ENCODE results near the gene TMEM150A. TPM values are rescaled to one million over a fixed set of nuclear protein-coding genes. Genes with fewer than 3 reads are reported as not detected.

The TMEM150A gene
- total and polyA plus RNA-seq, 2 of the 4 experiments (the other 2 are of a cell fraction) = 4.8 to 16.3 TPM

GRCh38 chr2:85588236-85588635 is 14.3 kb downstream of the TMEM150A start:
- Histone ChIP-seq H3K4ac (ENCODE audit: low read depth, low read length) (no peak overlapping the region), H3K56ac (ENCODE audit: extremely low read depth, insufficient read depth, low read length) (no peak overlapping the region), H4K8ac (ENCODE audit: low read depth in 2 of 2, low read length in 2 of 2) (no peak overlapping the region), H2BK15ac (ENCODE audit: low read depth, low read length) (no peak overlapping the region), H3K9ac (ENCODE audit: low read depth, low read length) (no peak overlapping the region), H3K18ac (ENCODE audit: low read depth, low read length) (no peak overlapping the region), H2AFZ (replicated peaks; ENCODE audit: low read length, poor library complexity) (no peak overlapping the region), H2BK120ac (ENCODE audit: low read depth, low read length) (no peak overlapping the region), H3K4me1 (ENCODE audit: control insufficient read depth, insufficient read depth, low read length) (peaks cover 40% of the 10 kb centered on the region), H3K9me1 (ENCODE audit: insufficient read depth, low read length) (peaks cover 40% of the 10 kb centered on the region), H3K4me3 (ENCODE audit: insufficient read depth, low read depth, low read length) (no peak overlapping the region), H3K14ac (replicated peaks; ENCODE audit: low read depth, low read length) (no peak overlapping the region), H3K23ac (ENCODE audit: low read depth, low read length) (no peak overlapping the region), H3K36me3 (ENCODE audit: control insufficient read depth, insufficient read depth, low read length) (no peaks in the 10 kb centered on the region), H3K27me3 (ENCODE audit: control insufficient read depth, insufficient read depth, low read length) (no peaks in the 10 kb centered on the region), H2AK9ac (replicated peaks; ENCODE audit: low read depth, low read length, poor library complexity) (no peak overlapping the region), H2BK5ac (ENCODE audit: low read depth, low read length, poor library complexity, severe bottlenecking) (no peak overlapping the region), H4K5ac (ENCODE audit: low read depth, low read length) (no peak overlapping the region), H3K9me3 (ENCODE audit: control insufficient read depth, insufficient read depth, low read length) (no peaks in the 10 kb centered on the region), H4K91ac (ENCODE audit: insufficient read depth, low read depth, low read length) (no peak overlapping the region), H3K27ac (ENCODE audit: insufficient read depth, low read length) (no peak overlapping the region), H3K4me2 (ENCODE audit: low read depth, low read length) (no peak overlapping the region), H4K20me1 (ENCODE audit: insufficient read depth, low read length) (peaks cover 7% of the 10 kb centered on the region; the same call in 1 of the 2 replicates), H2AK5ac (ENCODE audit: low read depth, low read length) (no peak overlapping the region), H3K79me1 (ENCODE audit: low read depth in 1 of 2, low read length in 2 of 2) (peaks cover 19 to 74% of the 10 kb centered on the region in 2 experiments), H2BK20ac (ENCODE audit: low read depth, low read length) (peak overlapping the region; percentile 1; the same call in 1 of the 2 replicates)
- intact Hi-C loops (cut with micrococcal nuclease) = no loop called here
- in situ Hi-C loops (cut with MboI; ENCODE audit: low sequenced_read_pairs) = no loop called here
- POLR2A ChIA-PET (ENCODE audit: unreplicated experiment) = interaction anchor here (1.2 kb wide), 1 partner anchor 8 kb away, joined by 9 read pairs; the partner anchor contains the start of gene RNF181
- no TSS peak for BruUV-seq (replicated peaks)
- CTCF ChIA-PET = no interaction called here
- no peak for TF ChIP-seq CTCF (conservative IDR thresholded peaks at IDR 0.05; ENCODE audit: low read depth, low read length)
- no peak for TF ChIP-seq RFX5 (IDR thresholded peaks at IDR 0.05; ENCODE audit: low read depth, low read length)
- TF ChIP-seq USF2 (IDR thresholded peaks at IDR 0.05; ENCODE audit: low read depth, low read length) = no peak
- TF ChIP-seq POLR2A (IDR thresholded peaks at IDR 0.05; ENCODE audit: low read depth, low read length) = no peak
- TF ChIP-seq BHLHE40 (IDR thresholded peaks at IDR 0.05; ENCODE audit: low read depth, low read length) = no peak
- no peak for TF ChIP-seq MXI1 (IDR thresholded peaks at IDR 0.05; ENCODE audit: borderline replicate concordance, low read depth, low read length)
- no peak for TF ChIP-seq SMC3 (IDR thresholded peaks at IDR 0.05; ENCODE audit: low read depth, low read length)
- no peak for TF ChIP-seq RCOR1 (IDR thresholded peaks at IDR 0.05; ENCODE audit: insufficient replicate concordance, low read length)
- no peak for TF ChIP-seq CEBPB (IDR thresholded peaks at IDR 0.05; ENCODE audit: low read depth, low read length)
- no peak for TF ChIP-seq NFE2L2 (IDR thresholded peaks at IDR 0.05; ENCODE audit: low read depth, low read length)
- TF ChIP-seq RAD21 (IDR thresholded peaks at IDR 0.05; ENCODE audit: low read length) = no peak
- no peak for TF ChIP-seq ELK1 (IDR thresholded peaks at IDR 0.05; ENCODE audit: borderline replicate concordance, low read depth, low read length)
- no peak for TF ChIP-seq CHD1 (IDR thresholded peaks at IDR 0.05; ENCODE audit: low read depth, low read length)
- no peak for TF ChIP-seq MAZ (IDR thresholded peaks at IDR 0.05; ENCODE audit: borderline replicate concordance, low read depth, low read length)
- TF ChIP-seq MAFK (IDR thresholded peaks at IDR 0.05; ENCODE audit: low read depth, low read length) = no peak
- no peak for TF ChIP-seq FOS (IDR thresholded peaks at IDR 0.05; ENCODE audit: low read depth, low read length)
- DNase-seq = no peak
- ATAC-seq (ENCODE audit: low read depth) = no peak
- dilution Hi-C loops (cut with HindIII; ENCODE audit: low sequenced_read_pairs, unreplicated experiment) = no loop called here
- WGBS, 2 experiments (ENCODE audit: extremely low coverage in 2 of 2, insufficient read length in 1 of 2) = 75% methylated on average over 4 of the region's 4 CpGs; no CpG with 5 or more reads in 1 of the 2 experiments

Data from IMR-90 (cell line).